Parathyroid adenoma (tissue), 2 donors: Measurements from ENCODE around the gene ARHGEF28.
A peak's percentile ranks its signal among the peaks of the same experiment; 100 is the strongest.

Source experiments
- H2AFZ ChIP-seq: fragments of 300-600 bp; sonication (generic); one replicate; pipeline ENCODE4 v1.7.0; 2017; ENCODE audit warnings: antibody characterized with exemption, mild to moderate bottlenecking
- H3K27ac ChIP-seq: fragments of 300-600 bp; sonication (generic); one replicate; pipeline ENCODE4 v1.7.0; 2017
- H3K27me3 ChIP-seq: fragments of 300-600 bp; sonication (generic); one replicate; pipeline ENCODE4 v1.7.0; 2017; ENCODE audit warnings: low read length; ENCODE audit not compliant: control insufficient read depth, insufficient read depth
- H3K36me3 ChIP-seq: fragments of 300-600 bp; sonication (generic); one replicate; pipeline ENCODE4 v1.7.0; 2017; ENCODE audit warnings: low read length; ENCODE audit not compliant: control insufficient read depth, insufficient read depth
- H3K4me1 ChIP-seq: fragments of 300-600 bp; sonication (generic); one replicate; pipeline ENCODE4 v1.7.0; 2017; ENCODE audit warnings: control low read depth
- H3K4me2 ChIP-seq: fragments of 300-600 bp; sonication (generic); one replicate; pipeline ENCODE4 v1.7.0; 2017; ENCODE audit warnings: low read length
- H3K4me3 ChIP-seq: fragments of 300-600 bp; sonication (generic); one replicate; pipeline ENCODE4 v1.7.0; 2017; ENCODE audit warnings: low read depth, low read length
- H3K79me2 ChIP-seq: fragments of 300-600 bp; sonication (generic); one replicate; pipeline ENCODE4 v1.7.0; 2017; ENCODE audit warnings: control low read depth
- H3K9ac ChIP-seq: fragments of 300-600 bp; sonication (generic); one replicate; pipeline ENCODE4 v1.7.0; 2017; ENCODE audit warnings: mild to moderate bottlenecking
- H3K9me3 ChIP-seq: fragments of 300-600 bp; sonication (generic); one replicate; pipeline ENCODE4 v1.7.0; 2017; ENCODE audit warnings: low read length; ENCODE audit not compliant: control insufficient read depth
- TF ChIP-seq, protein P1 (sequence below): fragments of 300-600 bp; sonication (generic); IDR thresholded peaks from one replicate; pipeline ENCODE4 v1.7.0; 2017; ENCODE audit warnings: antibody characterized with exemption, mild to moderate bottlenecking
- donor health status: primary hyperparathyroidism.

The ARHGEF28 gene

DNA sequence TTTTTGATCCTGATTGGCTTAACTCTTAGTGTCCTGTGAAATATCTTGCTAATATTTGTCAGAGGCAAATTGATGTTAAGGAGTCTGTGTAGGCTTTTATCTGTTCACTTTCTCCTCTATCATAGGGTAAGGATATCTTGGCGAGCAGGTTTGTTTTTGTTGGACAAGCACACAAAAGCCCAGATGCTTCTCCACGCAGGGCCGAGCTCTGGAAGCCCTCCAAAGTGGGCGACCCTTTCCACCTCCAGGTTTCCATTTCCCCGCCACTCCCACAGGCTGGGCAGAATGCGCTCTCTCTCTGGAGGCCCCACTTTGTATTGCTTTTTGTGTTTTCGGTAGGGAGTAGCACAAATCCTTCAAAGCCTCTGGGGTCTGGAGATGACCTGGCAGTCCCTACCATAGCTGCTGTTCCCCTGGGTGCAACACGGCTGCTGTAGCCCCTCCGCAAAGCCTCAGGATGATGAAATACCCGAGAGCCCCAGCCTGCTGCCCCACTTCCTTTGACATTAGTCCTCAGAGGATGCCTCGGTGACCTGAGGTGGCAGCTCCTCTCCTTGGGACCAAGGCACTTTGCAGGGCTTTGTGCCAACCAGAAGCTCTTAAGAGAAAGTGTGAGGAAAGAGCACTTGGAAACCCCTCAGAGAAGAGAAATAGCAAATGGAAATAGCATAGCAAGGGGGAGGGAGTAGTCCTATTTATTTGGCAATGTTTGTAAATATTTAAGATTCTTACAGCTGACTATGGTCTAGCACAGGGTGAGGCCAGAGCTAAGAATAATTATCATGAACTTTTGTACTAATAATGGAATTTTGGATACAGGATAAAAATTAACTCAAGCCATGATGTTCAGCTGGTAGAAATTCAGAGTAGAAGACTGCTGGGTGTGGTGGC is 122.8 kb downstream of the ARHGEF28 start:
- TF ChIP-seq, protein P1, sequence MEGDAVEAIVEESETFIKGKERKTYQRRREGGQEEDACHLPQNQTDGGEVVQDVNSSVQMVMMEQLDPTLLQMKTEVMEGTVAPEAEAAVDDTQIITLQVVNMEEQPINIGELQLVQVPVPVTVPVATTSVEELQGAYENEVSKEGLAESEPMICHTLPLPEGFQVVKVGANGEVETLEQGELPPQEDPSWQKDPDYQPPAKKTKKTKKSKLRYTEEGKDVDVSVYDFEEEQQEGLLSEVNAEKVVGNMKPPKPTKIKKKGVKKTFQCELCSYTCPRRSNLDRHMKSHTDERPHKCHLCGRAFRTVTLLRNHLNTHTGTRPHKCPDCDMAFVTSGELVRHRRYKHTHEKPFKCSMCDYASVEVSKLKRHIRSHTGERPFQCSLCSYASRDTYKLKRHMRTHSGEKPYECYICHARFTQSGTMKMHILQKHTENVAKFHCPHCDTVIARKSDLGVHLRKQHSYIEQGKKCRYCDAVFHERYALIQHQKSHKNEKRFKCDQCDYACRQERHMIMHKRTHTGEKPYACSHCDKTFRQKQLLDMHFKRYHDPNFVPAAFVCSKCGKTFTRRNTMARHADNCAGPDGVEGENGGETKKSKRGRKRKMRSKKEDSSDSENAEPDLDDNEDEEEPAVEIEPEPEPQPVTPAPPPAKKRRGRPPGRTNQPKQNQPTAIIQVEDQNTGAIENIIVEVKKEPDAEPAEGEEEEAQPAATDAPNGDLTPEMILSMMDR: no peak
- Histone ChIP-seq H3K27me3 (no peaks in the 10 kb centered on the region), H3K4me2 (no peak overlapping the region), H3K27ac (no peak overlapping the region), H3K79me2 (no peaks in the 10 kb centered on the region), H3K9me3 (no peaks in the 10 kb centered on the region), H3K4me1 (no peaks in the 10 kb centered on the region), H2AFZ (no peak overlapping the region), H3K36me3 (no peaks in the 10 kb centered on the region), H3K4me3 (no peak overlapping the region), H3K9ac (no peak overlapping the region)

DNA sequence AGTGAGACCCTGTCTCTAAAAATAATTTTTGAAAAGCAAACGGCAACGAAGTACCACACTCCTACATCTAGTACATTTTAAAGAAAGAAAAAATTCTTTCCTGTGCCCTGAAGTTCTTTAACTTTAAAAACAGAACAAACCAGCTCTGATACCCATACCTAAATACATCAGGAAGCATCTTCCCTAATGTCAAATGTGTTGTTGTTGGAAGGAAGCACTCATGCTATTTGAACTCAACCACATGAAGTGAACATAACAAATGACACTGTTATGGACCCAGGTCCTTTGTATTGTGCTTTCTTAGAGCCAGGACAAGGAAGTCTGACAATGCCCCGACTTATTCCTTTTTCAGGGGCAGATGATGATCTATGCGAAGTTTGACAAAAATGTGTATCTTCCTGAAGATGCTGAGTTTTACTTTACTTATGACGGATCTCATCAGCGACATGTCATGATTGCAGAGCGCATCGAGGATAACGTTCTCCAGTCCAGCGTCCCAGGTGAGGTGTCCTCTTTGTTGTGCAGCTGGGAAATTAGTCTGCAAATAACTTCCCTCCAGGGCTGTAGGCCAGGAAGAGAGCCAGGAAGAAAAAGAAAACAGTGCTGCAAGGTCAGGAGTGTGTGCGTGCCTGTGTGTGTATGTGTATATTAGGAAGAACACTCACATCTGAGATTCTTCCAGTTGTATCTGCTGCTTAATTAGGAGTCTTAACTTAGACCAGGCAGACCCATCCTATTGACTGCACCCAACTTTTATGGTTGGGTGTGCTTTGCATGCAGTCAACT is 123.7 kb downstream of the ARHGEF28 start:
- Histone ChIP-seq H3K27ac (no peak overlapping the region), H3K9me3 (no peaks in the 10 kb centered on the region), H3K9ac (no peak overlapping the region), H3K36me3 (no peaks in the 10 kb centered on the region), H3K4me1 (no peaks in the 10 kb centered on the region), H3K4me3 (no peak overlapping the region), H3K79me2 (no peaks in the 10 kb centered on the region), H3K27me3 (no peaks in the 10 kb centered on the region), H3K4me2 (no peak overlapping the region), H2AFZ (no peak overlapping the region)
- TF ChIP-seq, protein P1: no peak

DNA sequence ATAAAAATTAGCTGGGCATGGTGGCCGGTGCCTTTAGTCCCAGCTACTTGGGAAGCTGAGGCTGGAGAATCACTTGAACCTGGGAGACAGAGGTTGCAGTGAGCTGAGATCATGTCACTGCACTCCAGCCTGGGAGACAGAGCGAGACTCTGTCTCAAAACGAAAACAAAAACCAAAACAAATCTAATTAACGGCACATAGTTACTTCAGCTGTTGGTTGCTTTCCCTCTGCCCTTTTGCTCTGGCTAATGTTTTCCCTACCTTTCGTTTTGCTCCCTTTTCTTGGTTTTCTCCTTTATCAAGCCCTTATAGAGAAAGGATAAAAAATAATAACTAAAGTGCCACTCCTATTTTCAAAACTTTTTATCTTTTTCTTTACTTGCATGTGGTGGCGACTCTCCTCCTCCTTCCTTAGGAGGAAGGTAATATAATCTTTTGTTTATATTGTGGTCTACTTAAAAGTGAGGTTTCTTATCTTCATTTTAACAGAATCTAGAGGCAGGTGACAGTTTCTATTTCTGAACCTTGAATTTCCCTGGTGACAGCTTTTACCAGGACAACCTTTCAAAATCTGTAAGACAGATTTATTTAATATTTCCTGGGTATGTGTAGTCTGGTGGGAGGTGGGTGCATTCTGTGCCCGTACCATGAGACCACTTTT is 125.4 kb downstream of the ARHGEF28 start:
- Histone ChIP-seq H3K4me2 (peak overlapping the region; percentile 52), H2AFZ (peak overlapping the region; percentile 28)

DNA sequence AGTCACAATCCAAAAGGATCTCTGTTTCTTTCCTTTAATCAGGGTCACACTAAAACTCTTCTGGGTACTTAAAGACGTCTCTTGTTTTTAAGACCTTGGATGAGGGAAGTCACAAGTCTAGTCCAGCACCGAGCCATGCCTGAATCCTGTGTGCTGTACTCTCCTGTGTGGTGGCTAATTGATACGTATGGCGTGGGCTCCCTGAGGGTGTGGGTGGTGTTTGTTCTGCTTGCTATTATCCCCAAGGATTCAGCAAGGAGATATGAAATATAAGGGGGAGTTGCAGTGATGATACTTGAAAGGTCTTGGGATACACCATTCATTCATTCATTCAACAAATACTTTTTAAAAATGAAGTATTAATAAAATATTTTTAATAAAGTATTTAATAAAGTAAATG is 128.3 kb downstream of the ARHGEF28 start:
- no peaks in the 10 kb centered on the region for H3K36me3 ChIP-seq
- TF ChIP-seq, protein P1: no peak
- H3K79me2 ChIP-seq: no peaks in the 10 kb centered on the region
- no peaks in the 10 kb centered on the region for H3K27me3 ChIP-seq
- no peaks in the 10 kb centered on the region for H3K4me1 ChIP-seq
- H3K9me3 ChIP-seq: no peaks in the 10 kb centered on the region
- no peak overlapping the region for H3K27ac ChIP-seq
- no peak overlapping the region for H3K4me3 ChIP-seq
- no peak overlapping the region for H2AFZ ChIP-seq
- no peak overlapping the region for H3K4me2 ChIP-seq
- no peak overlapping the region for H3K9ac ChIP-seq

More for the DNA sequence above, 125.4 kb downstream of the ARHGEF28 start:
- no peaks in the 10 kb centered on the region for H3K36me3 ChIP-seq
- H3K27me3 ChIP-seq: no peaks in the 10 kb centered on the region
- no peak overlapping the region for H3K27ac ChIP-seq
- H3K9me3 ChIP-seq: no peaks in the 10 kb centered on the region
- H3K9ac ChIP-seq: no peak overlapping the region
- no peaks in the 10 kb centered on the region for H3K4me1 ChIP-seq
- H3K79me2 ChIP-seq: no peaks in the 10 kb centered on the region
- TF ChIP-seq, protein P1: no peak
- H3K4me3 ChIP-seq: peak overlapping the region; percentile 30
